ENCODE measurements around the gene ALDH3B1. TPM values are rescaled to one million over a fixed set of nuclear protein-coding genes. Genes with fewer than 3 reads are reported as not detected.
A peak's percentile ranks its signal among the peaks of the same experiment; 100 is the strongest.

The ALDH3B1 gene
- total and polyA plus RNA-seq, 2 experiments from 2014 or later: 0.45 to 0.55 TPM

DNA sequence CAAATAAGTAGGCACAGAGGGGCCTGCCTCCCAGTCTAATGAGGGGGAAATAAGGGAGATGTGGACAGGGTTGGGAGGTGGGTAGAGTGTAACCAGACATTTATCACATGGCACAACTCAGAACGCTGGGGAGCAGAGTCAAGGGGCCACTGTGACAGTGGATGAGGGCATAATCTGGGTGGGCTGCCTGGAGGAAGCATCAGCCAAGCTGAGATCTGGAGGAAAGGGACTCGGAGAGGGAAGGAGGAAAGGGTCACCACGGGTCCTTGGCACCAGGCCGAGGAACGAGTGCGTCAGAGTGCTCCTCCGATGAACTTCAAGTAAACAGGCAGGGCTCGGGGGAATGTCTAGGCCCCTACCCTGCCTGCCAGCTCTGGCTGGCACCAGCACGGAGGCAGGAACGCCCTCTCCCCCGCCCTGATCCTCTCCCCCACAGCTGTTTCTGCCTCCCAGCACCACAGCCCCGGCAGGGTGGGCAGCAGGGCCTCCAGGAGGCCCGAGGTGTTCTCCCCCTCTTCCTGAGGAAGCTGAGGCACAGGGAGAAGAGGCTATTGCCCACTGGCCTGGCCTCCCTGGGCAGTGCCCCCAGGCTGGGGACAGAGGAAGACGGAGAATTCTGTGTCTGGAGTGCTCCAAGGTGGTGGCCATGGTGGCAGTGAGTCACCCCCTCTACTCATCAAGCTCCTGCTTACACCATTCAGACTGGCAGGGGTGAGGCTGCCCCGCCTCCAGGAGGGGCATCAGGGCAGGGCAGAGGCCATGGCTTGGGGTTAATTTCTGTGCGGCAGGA lies 4.2 kb downstream of the ALDH3B1 start:
- Histone ChIP-seq H3K4me1 (ENCODE audit: low read depth) (peaks cover 7% of the 10 kb centered on the region), H3K4me3 (no peak overlapping the region), H3K9me3 (ENCODE audit: low read depth) (no peaks in the 10 kb centered on the region), H3K36me3 (no peaks in the 10 kb centered on the region), H3K27ac (no peak overlapping the region), H3K27me3 (no peaks in the 10 kb centered on the region)
- TF ChIP-seq, protein P1, sequence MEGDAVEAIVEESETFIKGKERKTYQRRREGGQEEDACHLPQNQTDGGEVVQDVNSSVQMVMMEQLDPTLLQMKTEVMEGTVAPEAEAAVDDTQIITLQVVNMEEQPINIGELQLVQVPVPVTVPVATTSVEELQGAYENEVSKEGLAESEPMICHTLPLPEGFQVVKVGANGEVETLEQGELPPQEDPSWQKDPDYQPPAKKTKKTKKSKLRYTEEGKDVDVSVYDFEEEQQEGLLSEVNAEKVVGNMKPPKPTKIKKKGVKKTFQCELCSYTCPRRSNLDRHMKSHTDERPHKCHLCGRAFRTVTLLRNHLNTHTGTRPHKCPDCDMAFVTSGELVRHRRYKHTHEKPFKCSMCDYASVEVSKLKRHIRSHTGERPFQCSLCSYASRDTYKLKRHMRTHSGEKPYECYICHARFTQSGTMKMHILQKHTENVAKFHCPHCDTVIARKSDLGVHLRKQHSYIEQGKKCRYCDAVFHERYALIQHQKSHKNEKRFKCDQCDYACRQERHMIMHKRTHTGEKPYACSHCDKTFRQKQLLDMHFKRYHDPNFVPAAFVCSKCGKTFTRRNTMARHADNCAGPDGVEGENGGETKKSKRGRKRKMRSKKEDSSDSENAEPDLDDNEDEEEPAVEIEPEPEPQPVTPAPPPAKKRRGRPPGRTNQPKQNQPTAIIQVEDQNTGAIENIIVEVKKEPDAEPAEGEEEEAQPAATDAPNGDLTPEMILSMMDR (IDR thresholded peaks at IDR 0.05; ENCODE audit: low read depth, low read length): no peak
- DNase-seq (ENCODE audit: low read depth in 1 of 2, low spot score in 1 of 2): peak in 1 of 2 donors; percentile 87

DNA sequence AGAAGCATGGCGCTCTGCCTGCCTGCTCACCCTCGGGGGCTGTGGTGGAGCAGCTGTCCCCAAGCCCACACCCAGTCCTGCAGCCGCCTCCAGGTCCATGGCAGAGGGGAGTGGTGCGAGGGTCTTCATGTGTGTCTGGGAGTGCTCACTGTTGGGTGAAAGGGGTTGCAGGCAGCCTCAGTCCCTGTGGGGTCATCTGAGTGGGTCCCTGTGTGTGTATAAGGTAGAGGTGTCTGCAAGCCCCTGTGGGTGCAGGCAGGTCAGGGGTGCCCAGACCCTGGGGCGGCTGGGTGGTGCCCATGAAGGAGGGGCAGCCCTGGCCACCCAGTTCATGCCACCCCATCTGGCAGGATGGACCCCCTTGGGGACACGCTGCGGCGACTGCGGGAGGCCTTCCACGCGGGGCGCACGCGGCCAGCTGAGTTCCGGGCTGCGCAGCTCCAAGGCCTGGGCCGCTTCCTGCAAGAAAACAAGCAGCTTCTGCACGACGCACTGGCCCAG lies 4.9 kb downstream of the ALDH3B1 start:
- no peak for DNase-seq (ENCODE audit: low read depth in 1 of 2, low spot score in 1 of 2)
- H3K4me3 ChIP-seq: no peak overlapping the region
- TF ChIP-seq, protein P1 (IDR thresholded peaks at IDR 0.05; ENCODE audit: low read depth, low read length): no peak
- H3K27me3 ChIP-seq: no peaks in the 10 kb centered on the region
- no peaks in the 10 kb centered on the region for H3K9me3 ChIP-seq (ENCODE audit: low read depth)
- H3K27ac ChIP-seq: no peak overlapping the region
- peaks cover 3% of the 10 kb centered on the region for H3K4me1 ChIP-seq (ENCODE audit: low read depth)
- H3K36me3 ChIP-seq: no peaks in the 10 kb centered on the region

DNA sequence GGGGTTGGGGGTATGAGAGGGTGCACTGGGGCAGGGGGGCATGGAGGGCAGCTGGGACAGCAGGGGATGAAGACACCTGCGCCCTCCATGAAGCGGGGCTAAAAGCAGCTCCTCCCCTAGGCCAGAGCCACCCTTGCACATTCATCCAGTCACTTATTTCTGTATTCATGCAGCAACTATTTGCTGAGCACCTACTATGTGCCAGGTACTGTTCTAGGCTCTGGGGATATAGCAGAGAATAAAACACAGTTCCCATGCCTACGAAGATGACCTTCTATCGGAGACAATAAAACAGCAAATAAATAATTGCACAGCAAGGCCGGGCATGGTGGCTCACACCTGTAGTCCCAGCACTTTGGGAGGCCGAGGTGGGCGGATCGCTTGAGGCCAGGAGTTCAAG lies 5.3 kb downstream of the ALDH3B1 start:
- Histone ChIP-seq H3K27me3 (no peaks in the 10 kb centered on the region), H3K4me3 (no peak overlapping the region), H3K9me3 (ENCODE audit: low read depth) (no peaks in the 10 kb centered on the region), H3K4me1 (ENCODE audit: low read depth) (no peaks in the 10 kb centered on the region), H3K27ac (no peak overlapping the region), H3K36me3 (no peaks in the 10 kb centered on the region)
- TF ChIP-seq, protein P1 (IDR thresholded peaks at IDR 0.05; ENCODE audit: low read depth, low read length): no peak
- no peak for DNase-seq (ENCODE audit: low read depth in 1 of 2, low spot score in 1 of 2)

DNA sequence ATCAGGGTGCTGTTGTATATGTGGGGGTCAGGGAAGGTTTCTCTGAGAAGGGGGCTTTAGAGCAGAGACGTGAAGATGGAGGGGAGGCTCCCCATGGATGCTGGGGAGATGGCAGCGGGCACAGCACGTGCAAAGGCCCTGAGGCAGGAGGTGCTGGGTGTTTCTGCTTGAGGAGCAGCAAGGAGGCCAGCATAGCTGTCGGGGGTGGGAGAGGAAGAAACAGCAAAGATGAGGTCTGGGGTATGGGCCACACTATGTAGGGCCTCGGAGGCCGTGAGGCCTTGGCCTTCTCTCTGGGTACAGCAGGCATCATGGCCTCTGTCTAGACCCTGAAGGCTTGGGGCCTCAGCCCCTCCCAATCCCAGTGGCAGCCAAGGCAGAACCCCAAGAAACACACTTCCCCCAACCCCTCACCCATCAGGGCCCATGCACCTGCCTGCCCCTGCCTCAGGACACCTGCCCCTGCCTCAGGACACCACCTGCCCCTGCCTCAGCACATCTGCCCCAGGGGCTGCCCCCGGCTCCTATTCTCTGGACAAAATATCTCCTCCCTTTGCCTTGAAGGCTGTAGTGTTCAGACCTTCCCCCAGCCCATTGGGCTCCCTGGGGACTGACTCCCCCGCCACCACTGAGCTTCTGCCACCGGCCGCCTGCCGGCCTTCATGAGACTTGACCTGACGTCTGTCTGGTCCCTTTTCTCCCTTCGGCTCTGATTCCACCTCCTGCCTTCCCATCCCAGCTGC lies 6.2 kb downstream of the ALDH3B1 start:
- Histone ChIP-seq H3K27me3 (no peaks in the 10 kb centered on the region), H3K9me3 (ENCODE audit: low read depth) (no peaks in the 10 kb centered on the region), H3K4me1 (ENCODE audit: low read depth) (no peaks in the 10 kb centered on the region), H3K27ac (no peak overlapping the region), H3K36me3 (no peaks in the 10 kb centered on the region), H3K4me3 (no peak overlapping the region)
- no peak for DNase-seq (ENCODE audit: low read depth in 1 of 2, low spot score in 1 of 2)
- TF ChIP-seq, protein P1 (IDR thresholded peaks at IDR 0.05; ENCODE audit: low read depth, low read length): no peak

DNA sequence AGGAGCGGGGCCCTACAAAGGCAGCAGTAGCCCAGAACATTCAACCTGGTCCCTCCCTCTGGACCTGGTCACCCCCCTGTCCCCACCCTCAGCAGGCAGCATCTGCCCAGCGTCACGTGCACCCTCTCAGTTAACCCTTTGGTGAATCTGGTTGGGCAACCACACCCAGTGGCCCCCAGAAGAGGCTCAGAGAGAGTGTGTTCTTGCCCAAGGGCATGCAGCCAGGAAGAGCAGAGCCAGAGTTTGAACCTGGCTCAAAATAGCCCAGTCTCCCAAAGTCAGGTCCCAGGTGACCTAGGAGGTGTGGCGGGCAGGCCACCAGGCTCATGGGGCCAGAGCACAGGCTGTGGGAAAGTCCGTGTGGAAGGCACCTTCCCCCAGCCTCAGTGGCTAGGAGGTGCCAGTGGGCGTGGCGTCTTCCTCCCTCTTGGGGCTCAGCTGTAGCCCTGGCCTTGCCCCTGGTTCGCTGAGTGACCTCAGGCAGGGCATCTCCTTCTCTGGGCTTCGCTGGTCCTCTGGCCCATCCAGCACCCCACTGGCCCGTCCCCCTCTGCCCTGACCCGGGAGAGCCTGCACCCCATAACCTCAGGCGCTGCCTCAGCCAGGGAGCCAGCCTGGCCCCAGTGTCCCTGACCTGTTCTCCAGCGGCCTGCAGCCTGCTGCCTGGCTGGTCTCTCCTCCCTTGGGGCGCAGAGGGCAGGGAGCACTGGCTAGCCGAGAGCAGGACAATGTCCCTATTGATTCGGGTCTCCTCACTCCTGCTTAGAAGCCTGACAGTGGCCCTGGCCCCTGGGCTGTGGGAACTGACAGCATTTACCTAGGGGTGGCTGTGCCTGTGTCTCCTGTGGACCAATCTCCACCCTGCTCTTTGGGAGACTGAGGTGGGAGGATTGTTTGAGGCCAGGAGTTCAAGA lies 7.0 kb downstream of the ALDH3B1 start:
- DNase-seq (ENCODE audit: low read depth in 1 of 2, low spot score in 1 of 2): no peak
- TF ChIP-seq, protein P1 (IDR thresholded peaks at IDR 0.05; ENCODE audit: low read depth, low read length): no peak
- Histone ChIP-seq H3K9me3 (ENCODE audit: low read depth) (no peaks in the 10 kb centered on the region), H3K4me1 (ENCODE audit: low read depth) (no peaks in the 10 kb centered on the region), H3K36me3 (no peaks in the 10 kb centered on the region), H3K27me3 (no peaks in the 10 kb centered on the region), H3K4me3 (no peak overlapping the region), H3K27ac (no peak overlapping the region)
